HL-60 (cell line): ENCODE results near the gene SP3.

Experiments
- CTCF ChIP-seq: IDR thresholded peaks from one replicate; pipeline ENCODE4 v1.5.1; 2011; ENCODE audit warnings: low read length, control low read depth, inconsistent platforms; ENCODE audit not compliant: insufficient read depth
- GABPA ChIP-seq: IDR thresholded peaks from 2 replicates; pipeline ENCODE4 v1.6.1; 2012; ENCODE audit warnings: low read depth
- POLR2AphosphoS5 ChIP-seq: IDR thresholded peaks from 2 replicates; pipeline ENCODE4 v1.6.1; 2012; ENCODE audit warnings: low read depth

- TF ChIP-seq CTCF = no peak
- TF ChIP-seq POLR2AphosphoS5 = no peak
- no peak for TF ChIP-seq GABPA
These were observed 44.5 kb upstream of the SP3 start for GRCh38 chr2:174009488-174010223.
